Upper lobe of left lung (tissue), 4 donors: Measurements from ENCODE around the gene ITPKC.

Experiments
- CTCF ChIP-seq, 6 experiments: fragments of 450-650 bp in 4 of 6; fragments of 200-600 bp in 2 of 6; sonication (generic) in 2 of 6; IDR thresholded peaks; one replicate each; pipeline ENCODE4 v1.5.1; 2016 to 2019; ENCODE audit warnings: antibody characterized with exemption in 6 of 6
- EP300 ChIP-seq, 4 donors: sonication (generic); formaldehyde crosslinking; IDR thresholded peaks; one replicate each; pipeline ENCODE4 v1.5.1; 2017; ENCODE audit warnings: antibody characterized with exemption in 4 of 4, control low read depth in 2 of 4
- POLR2A ChIP-seq, 4 donors: fragments of 450-650 bp; IDR thresholded peaks; one replicate each; pipeline ENCODE4 v1.5.1; 2016 to 2017; ENCODE audit warnings: antibody characterized with exemption in 4 of 4, mild to moderate bottlenecking in 2 of 4

- no peak for TF ChIP-seq EP300 (IDR thresholded peaks at IDR 0.05)
- TF ChIP-seq CTCF (IDR thresholded peaks at IDR 0.05): no peak
- TF ChIP-seq POLR2A (IDR thresholded peaks at IDR 0.05): no peak
Observed at GRCh38 chr19:40702337-40703012, 14.4 kb upstream of the ITPKC start.
